Stimulated activated CD4-positive, alpha-beta T cell treated with anti-CD3 and anti-CD28 coated beads, Interleukin-15, amount 100 ng/mL, for 48 hours (primary cell): ENCODE data around the gene MBOAT2.
"Not testable (repeated sequence)": the region's sequence is repeated elsewhere in the genome, so short reads cannot be mapped to it uniquely, and the experiment has no call there.

Experiments used
- DNase-seq, 2 donors: peaks; one replicate each; pipeline ENCODE4 v3.0.0-alpha.2; 2020; ENCODE audit warnings: low read depth in 2 of 2

Gene MBOAT2

DNA sequence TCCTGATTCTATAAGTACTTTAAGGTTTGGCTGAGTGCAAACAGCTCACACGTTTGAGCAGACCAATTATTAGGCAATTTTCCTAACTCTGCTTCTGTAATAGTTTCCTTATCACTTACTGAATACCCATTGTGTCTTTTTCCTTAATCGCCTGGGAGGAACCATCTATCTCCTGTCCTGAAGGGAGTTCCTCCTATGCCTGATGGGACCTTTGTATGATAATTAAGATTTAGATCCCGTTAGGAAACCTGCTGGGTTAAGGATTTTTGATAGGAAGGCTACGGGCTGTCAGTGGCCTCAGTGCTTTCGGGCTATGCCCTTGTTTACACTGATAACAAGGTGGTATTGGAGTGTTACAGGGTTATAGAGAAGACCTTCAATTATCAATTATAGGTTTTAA lies 106.8 kb downstream of the MBOAT2 start:
- DNase-seq: not testable (repeated sequence)

DNA sequence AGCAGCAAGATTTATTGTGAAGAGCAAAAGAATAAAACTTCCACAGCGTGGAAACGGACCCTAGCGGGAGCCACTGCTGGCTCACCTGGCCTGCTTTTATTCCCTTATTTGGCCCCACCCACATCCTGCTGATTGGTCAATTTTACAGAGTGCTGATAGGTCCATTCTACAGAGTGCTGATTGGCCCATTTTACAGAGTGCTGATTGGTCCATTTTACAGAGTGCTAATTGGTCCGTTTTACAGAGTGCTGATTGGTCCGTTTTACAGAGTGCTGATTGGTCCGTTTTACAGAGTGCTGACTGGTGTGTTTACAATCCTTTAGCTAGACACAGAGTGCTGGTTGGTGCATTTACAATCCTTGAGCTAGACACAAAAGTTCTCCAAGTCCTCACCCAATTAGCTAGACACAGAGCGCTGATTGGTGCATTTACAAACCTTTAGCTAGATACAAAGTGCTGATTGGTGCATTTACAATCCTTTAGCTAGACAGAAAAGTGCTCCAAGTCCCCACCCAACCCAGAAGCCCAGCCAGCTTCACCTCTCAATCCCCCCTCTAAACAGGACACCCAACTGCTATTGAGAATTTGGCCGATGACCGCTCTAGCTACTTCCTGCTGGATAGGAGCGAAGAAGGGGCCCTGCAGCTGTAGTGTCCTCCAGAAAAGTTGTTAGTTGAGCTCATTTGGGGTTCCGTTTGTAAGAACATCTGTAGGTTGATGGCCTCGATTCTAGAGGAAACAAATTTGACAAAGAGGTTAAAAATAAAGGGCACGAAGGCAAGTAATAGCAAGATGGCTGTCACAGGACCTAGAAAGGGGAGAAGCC lies 108.2 kb downstream of the MBOAT2 start:
- DNase-seq: not testable (repeated sequence)

DNA sequence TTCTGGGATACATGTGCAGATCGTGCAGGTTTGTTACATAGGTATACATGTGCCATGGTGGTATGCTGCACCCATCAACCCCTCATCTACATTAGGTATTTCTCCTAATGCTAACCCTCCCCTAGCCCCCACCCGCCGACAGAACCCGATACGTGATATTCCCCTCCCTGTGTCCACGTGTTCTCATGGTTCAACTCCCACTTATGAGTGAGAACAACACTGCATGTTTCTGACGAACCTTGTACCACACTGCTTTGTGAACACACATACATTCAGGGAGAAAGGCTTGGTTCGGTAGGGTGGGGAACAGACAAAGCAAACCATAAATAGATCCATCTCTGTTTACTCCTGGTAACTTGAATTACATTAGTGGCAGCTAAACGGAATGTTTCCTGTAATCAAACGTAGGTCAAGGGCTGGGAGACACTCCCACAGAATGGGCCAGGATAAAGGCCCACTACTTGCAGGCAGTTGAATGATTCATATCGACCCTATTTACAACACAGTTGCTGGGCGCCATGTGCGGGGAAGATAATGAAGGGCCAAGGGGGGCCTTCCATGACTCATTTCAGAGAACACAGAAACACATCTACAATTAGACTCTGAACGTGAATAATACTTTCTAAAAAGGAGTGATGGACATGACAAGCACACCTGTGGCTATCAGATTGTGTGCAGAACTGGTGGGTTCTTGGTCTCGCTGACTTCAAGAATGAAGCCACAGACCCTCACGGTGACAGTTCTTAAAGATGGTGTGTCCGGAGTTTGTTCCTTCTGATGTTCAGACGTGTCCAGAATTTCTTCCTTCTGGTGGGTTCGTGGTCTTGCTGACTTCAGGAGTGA lies 109.3 kb downstream of the MBOAT2 start:
- no peak for DNase-seq

DNA sequence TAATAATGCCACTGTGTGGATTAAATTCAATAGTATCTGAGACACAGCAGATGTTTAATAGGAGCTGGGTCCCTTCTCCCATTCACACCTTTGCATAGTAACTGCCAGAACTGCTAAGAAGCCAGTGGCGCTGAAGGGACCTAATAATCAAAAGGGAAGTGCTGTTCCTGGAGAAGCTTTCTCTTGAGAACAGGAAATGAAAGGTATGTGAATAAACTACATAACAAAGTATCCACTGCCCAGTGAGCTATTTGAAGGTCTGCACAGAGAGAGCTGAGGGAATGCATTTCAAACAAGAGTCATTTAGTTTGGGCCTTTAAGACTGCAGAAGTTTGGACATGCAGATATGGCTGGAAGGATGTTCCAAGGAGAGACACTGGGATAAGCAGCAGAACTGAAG lies 110.0 kb downstream of the MBOAT2 start:
- no peak for DNase-seq

DNA sequence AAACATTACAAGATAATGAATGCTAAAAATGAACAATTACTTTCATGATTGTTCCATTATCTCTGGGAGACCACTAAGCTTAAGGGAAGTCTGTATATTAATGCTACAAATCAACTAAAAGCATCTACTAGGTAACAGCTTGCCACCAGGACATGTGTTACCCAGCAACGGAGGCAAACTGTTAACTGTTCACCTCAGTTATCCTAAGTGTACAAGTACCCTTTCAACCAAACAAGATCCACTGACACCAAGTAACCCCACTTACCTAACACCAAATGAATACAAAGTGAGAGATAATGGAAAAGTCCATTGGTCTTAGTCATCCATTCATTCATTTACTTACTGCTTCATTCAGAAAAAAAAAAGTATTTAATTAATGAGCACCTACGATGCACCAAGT lies 111.4 kb downstream of the MBOAT2 start:
- DNase-seq: no peak

DNA sequence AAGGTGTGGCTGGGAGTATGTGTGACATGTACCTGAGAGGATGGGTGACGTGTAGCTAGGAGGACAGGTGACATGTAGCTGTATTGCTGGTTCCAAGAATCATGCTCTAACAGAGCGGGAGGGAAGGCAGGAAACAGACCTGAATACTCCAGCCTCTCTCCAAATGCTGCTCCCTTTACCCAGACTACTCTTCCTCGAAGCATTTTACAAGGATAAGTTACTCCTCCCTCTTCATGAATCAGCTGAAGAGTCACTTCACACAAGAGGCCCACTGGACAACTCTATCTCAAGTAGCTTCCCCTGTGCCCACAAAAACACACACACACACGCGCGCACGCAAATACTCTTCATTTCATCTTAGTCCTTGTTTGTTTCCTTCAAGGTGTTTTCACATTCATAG lies 113.5 kb downstream of the MBOAT2 start:
- DNase-seq: no peak

DNA sequence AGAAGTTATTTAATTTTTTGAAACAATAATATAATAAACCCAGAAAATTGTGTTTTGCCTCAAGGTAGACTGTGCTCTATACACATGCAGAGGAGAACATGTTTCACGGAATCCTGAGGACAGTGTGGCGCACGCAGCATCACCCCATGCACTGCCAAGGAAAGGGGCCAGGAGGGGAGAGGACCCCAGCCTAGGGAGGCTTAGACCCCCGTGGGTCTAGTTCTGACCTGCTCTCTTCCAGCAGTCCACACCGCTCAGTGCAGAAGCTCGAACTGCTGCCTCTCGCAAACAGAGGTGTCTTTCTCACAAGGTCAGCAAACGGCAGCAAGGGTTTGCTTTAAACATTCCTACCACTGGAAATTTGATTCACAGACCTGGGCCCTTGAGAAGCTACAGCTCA lies 114.5 kb downstream of the MBOAT2 start:
- no peak for DNase-seq

DNA sequence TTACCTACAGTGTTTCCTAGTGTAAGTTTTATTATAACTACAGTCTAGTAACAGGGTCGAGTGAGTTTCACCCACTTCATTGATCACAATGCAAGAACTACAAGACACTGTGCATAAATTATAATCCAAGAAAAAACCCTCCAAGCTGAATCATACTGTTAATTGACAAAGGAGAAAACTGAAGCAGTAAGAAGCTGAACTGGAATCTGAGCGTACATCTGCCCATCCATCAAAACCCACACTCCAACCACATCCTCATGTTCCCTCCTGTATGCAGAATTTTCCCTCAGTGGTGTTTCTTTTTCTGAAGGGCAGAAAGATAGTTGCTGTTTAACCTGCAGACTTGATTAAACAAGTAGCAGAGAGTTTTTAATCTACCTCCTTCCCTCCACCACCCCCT lies 116.6 kb downstream of the MBOAT2 start:
- DNase-seq: no peak

DNA sequence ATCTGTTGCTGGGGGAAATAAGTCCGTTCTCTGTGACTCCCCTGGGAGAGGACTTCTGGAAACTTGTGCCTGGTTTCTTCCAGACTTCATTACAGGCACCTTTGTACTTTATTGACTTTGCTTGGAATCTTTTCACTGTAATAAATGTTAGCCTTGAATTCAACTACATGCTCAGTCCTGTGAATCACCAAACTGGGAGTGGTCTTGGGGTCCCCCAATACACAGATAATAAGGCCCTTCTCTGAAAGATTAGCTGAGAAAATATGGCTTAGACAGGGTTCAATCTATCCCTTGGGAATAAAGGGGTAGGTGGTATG lies 117.3 kb downstream of the MBOAT2 start:
- no peak for DNase-seq

DNA sequence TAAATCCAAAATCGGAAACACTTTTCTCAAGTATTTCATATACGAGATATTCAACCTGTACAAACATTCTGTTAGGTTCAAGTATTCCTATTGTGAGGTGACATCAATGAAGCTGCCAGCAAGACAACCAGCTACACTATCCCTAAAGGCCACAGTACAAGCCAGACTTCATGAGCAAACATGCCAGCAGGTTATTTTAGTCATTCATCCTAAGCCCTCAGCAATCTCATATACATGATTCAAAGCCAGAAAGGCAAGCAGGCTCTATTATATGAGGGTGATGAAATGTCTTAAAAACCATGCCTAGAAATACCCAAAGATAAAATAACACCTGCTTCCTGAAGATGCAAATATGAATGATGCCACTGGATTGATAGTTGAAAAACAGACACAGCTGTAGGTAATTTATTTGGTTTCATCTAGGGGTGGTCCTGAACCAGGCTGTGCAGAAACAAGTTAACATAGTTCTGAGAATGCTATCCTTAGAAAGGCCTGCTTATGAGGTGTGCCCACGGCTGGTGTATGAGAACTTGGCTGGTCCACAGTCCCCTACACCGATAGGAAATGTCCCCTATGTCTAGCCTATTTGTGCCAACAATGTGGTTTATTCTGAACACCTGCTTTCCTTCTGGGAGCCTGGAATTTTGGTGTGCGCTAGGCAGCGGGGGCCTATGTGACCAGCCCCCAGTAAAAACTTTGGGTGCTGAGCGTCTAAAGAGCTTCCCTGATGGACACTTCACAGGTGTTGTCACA lies 117.9 kb downstream of the MBOAT2 start:
- DNase-seq: no peak

DNA sequence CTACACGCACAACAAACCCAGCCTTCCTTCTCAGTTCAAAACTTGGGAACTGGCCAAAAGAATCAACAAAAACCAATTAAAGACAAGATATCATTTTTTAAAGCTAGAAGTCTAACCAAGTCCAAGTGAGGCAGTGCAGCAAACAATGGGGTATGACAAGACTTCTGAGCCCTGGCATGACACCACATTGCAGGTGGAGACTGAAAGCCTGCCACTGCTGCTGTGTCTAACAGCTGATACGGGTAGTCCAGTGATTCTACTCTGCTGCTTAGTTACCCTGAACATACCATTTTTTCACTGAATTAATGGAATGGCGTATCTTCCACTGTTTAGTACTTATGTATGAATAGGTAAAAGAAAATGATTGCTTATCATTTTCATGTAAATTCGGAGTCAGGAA lies 118.7 kb downstream of the MBOAT2 start:
- no peak for DNase-seq

DNA sequence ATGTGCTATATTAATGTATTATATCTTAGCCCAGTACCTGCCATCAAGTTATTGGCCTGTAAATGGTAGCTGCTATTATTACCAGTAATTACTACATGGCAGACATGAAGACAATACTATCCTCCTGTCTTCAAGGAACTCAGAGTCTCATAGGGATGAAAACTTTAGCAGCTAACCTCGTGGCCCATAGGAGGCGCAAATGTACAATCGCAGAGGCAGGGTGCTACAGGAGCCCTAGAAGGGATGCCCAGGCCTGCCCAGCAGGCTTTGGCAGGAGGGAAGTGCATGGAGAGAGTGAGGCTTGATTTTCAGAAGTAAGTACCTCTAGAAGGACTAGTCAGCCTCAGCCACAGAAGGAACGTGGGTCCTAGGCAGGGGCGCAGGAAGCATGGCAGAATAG lies 121.4 kb downstream of the MBOAT2 start:
- no peak for DNase-seq

DNA sequence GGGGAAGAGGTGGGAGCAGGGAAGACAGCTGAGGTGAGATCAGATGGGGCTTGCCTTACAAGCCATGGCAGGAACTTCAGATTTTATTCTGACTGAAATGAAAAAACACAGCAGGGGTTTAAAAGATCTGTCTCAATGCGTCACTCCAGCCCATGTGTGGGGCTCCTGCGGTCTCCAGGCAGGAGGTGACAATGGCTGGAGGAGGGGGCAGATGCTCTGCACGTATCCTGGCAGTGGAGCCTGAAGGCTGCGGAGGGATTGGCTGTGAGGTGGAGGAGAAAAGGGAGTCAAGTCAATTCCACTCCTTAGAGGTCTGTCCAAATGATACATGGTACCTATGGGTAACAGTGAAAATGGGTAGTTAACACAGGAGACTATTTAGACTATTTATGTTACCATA lies 125.6 kb downstream of the MBOAT2 start:
- no peak for DNase-seq

DNA sequence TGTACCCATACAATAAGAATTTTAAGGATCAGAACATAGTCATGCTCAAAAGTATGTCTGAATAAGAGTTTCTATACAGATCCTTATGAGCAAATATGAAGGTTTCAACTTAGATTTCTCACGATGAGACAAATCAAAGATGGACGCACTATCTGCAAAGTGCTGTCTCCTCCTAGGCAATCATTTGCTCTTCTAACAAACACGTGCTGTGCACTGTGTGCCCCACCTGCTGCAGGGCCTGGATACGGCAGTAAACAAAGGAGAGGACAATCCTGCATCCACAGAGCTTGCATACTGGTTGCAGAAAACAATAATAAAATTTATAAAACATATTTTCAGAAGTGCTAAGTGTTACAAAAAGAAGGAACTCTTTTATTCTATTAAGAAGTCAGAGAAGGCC lies 126.2 kb downstream of the MBOAT2 start:
- no peak for DNase-seq

DNA sequence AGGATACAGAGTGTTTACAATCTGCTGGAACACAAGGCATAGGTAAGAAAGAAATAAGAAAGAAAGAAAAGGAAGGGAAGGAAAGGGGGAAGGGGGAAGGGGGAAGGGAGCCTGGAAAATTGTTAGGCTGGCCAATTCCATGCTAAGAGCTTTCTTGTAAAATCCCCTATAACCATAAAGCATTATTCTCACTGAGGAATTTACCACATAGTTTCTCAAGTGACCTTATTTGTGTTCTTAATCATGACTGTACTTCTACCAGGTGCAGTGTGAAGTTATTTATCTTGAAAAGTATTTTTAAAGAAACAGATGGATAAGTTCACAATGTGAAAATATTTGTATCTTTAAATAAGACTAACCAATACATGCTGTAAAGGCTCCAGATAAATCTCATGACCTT lies 126.9 kb downstream of the MBOAT2 start:
- no peak for DNase-seq

DNA sequence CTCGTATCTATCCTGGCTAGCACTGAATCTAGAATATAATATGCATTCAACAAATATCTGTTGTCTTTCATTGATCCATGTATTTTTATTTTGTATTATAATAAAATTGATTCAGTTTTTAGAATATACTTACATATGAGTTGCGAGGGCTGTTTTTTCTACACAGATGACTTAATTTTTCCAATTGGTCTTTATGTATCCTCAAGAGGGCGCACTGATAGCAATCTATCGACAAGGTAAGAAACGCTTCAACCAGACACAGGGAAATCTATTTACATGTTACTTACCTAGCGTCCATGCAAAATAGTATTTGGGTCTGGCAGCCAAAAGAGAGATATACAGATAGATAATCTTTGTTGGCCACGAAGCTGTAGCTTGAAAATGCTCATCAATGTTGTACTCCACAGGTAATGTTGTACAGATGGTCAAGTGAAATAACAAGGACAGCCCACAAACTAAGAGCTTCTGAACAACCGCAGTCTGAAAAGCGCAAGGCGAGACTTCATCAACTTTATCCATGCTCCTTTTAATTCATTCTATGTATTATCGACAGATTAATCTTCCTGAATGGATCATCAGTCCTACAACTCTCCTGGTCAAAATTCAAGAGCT lies 130.6 kb downstream of the MBOAT2 start:
- DNase-seq: no peak

DNA sequence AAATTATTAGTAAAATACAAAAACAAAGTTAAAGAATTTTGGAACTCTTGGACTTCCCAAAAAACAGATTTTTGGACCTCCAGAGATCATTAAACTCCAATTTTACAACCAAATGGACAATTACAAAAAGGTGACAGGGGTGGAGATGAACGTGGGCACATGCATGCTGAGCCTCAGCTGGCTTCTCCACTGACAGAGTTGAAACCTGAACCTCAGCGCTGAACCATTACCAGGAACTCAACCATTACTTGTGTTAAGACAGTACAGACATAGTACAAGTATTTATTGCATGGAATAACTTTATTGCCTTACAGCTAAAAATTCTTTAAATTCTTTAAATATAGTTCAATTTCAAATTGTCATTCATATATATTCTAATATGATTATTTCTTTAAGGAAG lies 133.0 kb downstream of the MBOAT2 start:
- DNase-seq: no peak

DNA sequence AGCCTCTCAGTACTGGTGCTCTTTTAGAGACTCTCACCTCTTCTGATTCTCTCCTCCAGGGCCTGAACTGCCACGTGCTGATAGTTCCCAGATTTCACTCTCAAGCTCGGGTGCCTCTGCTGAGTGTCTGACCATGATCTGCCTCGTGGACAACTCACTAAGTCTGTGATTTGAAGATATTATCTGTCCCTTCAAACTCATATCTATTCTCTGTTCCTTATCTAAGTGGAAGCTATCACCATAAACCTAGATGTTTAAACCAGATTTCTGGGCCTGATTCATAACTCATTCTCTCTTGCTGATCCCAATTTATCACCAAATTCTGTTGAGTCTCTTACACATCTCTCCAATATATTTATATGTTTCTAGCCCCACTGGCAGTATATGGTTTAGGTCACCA lies 136.1 kb downstream of the MBOAT2 start:
- no peak for DNase-seq

DNA sequence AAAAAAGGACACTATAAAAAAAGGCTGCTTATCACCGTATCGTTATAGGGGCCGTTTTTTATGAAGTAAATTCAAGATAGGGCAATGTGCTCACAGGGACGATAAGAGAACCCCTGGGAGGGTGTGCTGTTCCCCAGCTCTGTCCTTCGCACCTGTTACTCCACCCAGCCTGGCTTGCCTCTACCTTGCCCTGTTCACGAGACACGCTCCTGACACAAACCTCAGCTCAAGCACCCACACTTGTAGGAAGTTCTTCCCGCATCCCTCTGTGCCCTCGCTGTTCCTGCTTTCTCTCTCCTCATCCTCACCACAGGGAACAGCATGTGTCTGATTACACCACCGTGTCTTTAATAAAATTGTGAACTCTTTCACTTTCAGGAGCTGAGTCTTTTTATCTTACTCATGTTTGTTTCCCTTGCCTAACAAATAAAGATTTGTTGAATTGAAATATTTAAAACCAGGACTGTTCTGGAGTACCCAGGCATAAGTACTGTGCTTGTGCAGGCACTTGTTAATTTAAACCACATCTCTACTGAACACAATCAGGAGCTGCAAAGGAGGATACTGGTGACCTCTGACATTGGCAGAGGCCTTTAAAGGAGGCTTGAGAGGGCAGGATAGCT lies 140.0 kb downstream of the MBOAT2 start:
- no peak for DNase-seq

DNA sequence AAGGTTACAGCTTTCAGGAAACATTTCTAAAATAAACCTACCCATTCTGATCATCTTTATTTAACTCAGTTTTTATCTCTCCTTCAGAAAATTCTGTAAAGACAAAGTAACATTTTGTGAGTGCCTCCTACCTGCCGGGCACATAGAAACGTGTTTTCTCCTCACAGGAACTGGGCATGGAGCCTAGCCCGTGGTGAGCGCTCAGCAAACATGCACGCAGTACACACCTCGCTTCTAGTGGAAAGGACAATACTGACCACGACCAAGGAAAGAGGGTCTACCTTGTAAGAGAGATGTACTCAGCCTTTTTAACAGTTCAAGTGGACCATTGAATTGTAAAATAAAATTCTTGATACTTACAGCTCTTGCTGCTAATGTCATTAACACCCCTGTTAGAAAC lies 141.3 kb downstream of the MBOAT2 start:
- DNase-seq: no peak

DNA sequence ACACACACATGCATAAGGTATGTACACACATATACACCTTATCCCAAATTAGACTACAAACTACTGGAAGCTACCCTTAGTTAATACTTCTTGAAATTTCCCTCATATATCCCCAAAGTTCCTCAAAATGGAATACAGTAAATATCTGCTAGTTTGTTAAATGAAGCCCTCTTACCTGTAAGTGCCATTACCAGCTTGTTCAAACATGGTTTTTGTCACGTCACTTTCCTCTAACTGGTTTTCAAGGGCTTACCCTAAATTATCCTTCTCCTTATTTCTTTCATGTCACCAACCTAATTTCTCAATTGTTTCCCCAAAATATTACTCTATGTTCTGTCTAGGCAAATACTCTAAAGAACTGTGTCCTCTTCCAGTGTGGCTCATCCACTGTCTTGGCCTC lies 141.7 kb downstream of the MBOAT2 start:
- no peak for DNase-seq

DNA sequence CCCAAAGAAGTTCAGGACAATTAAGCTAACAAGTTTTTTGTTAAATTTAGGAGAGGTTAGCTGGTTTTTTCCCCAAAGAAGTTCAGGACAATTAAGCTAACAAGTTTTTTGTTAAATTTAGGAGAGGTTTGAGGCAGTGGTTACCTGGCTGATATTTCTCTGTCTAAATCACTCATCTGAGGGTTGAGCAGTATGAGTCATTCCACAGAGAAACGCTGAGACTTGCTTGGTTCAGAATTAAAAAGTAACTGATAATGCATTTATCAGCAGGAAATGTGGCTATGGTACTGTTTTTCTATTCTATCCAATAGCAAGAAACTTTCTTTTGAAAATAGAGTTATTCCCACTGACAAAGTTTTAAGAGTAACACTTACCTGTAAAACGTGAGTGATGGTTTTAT lies 143.2 kb downstream of the MBOAT2 start:
- DNase-seq: no peak
